ENCODE results near the gene PSMB3.

PSMB3 gene

DNA sequence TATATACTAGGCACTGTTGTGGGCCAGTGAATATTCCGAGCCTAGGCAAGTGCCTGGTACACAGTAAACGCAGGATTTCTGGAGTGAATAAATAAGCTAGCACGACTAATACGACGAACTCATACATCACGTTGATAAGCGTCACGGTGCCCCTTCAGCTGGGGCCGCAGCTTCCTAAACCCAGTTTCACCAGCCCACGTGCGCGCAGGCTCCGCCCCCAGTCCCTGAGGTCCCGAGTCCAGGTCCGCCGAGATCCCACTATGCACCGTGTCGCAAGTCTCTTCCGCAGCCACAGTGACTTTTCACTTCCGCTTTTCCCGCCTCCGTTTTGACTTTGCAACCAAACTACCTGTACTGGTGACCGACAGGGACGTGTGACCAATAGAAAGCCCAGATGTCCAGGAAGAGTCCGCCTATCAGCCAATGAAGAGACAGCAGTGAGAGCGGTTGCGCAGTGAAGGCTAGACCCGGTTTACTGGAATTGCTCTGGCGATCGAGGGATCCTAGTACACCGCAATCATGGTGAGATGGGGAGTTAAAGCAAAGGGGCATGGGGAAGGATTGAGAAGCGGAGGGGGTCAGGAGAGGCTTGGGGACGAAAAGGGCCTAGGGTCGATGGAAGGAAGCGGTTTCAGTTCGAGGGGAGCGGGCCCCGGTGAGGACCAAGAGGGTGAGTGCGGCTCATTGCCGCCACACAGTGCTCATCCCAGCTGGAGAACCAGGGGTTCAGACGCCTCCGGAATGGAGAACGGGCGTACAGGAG is at the start of gene PSMB3:
Gene PSMB3 (plus strand): TSS at position 434 of the 763 bp plus-strand sequence. CDS start 86 bp downstream, at position 520.
- DNase-seq (ENCODE audit: low spot score) = peak; percentile 99

DNA sequence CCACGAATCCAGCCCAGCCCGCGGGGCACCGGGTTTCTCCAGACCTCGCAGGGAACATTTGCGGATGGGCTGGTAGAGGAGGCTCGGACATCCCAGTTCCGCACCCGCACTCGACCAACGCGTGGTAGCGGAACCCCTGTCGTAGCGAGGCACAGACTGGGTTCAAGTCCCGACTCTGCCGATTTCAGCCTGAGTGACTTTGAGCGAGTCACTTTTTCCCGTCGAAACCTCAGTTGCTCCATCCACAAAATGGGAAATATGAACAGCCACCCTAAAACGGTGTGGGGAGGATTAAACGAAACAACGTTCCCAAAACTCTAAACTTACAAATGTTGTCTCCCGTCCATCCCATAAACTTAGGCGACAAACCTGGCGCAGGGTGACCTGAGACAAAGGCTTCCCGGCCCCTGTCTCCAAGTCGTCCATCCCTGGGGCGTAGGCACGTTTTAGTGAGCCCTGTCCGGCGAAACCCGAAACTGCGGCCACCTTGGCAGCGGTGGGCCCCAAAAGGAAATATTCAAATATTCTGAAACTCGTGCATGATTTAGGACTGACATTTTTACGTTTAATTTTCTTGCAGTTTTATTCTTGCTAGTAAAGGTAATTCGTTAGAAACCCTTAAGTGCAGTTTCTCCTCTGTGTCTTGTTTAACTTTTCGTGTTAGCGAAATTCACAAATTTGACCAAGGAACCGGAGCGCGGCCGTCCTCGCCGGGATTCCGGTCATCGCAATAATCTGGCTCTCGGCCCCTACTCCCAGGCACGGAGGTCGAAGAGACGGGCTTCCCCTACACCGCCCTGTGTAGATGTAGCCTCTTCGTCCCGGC is 49.4 kb upstream of the PSMB3 start:
- no peak for DNase-seq (ENCODE audit: low spot score)

- DNase-seq (ENCODE audit: low spot score) = no peak
These were observed 48.6 kb upstream of the PSMB3 start for GRCh38 chr17:38703742-38704605.

DNA sequence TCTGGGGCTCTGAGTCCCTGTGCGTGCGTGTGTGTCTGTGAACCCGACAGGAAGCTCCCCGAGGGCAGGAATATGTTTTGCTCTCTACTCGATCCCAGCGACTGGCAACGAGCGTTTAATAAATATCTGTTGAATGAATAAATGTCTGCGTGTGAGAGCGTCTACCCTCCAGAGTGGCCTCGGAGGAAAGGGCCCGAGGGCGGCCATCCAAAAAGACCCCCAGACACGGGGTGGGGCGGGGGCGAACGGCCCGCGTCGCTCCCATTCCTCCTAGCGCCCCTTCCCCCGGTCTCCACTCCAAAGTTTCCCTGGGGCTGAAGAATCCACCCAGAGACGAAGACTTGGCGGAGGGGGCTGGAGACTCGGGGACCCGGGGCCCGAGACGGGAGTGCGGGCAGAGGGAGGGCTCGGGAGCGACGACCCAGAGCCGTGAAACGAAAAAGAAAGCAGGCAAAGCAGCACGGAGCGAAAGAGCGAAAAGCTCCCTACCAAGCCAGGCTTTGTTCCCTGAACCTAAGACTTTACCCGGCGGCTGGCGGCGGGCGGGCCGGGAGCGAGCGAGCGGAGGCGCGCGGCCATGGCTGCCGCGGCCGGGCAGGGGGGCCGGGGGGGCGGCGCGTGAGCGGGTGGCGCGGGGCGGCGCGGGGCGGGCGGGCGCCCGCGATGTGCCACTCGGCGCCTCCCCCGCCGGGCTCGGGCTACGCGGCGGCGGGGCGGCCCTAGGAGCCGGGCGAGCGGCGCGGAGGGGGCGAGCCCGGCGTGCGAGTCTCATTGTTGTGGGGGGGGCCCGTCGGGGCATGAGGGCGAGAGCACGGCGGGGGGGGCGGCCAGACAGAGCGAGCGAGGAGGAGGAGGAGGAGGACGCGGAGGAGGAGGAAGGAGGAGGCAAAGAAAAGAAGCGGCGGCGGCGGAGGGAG is 47.7 kb upstream of the PSMB3 start, which contains the start of gene MLLT6:
Gene MLLT6 (plus strand): TSS at position 668 of the 917 bp plus-strand sequence. CDS start 360 bp downstream, outside the sequence.
- peak; percentile 77 for DNase-seq (ENCODE audit: low spot score)

DNA sequence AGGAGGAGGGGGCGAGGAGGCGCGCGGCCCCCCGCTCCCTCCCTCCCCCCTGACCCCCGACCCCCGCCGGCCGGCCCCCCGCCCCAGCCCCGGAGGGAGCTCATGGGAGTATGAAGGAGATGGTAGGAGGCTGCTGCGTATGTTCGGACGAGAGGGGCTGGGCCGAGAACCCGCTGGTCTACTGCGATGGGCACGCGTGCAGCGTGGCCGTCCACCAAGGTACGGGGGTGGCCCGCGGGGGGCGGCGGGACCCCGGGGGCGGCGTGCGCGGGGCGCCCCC is 47.1 kb upstream of the PSMB3 start:
- no peak for DNase-seq (ENCODE audit: low spot score)

DNA sequence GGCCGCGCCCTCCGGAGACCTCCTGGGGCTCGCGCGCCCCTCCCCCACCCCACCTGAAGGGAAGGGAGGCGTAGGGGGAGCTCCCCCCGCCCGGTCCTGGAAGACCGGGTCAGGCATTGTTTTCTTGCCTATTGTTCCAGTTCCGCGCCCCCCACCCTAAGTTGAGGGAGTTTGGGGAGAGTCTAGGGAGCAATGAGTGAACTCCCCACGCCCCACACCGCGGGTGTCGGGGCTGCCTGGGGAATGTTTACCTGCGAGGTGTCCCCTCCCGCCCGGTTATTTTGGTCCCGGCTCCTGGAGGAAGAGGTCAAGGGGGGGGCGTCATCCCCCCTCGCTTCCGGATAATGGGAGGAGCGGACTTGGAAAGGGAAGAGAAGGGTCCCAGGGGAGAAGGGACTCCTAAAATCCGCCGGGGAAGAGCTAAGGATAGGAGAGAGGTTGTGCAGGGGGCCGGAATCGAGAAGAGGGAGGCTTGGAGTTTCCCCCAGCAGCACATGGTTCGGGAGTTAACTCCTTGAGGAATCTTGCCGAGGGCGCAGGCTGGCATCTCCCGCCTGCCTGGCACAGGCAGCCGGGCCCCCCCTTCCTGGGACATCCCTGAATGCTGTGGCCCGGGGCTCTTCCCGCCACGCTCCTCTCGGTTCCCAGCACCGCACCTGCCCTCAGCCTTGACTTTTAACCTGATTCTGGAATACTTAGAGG is 46.6 kb upstream of the PSMB3 start:
- DNase-seq (ENCODE audit: low spot score) = no peak

DNA sequence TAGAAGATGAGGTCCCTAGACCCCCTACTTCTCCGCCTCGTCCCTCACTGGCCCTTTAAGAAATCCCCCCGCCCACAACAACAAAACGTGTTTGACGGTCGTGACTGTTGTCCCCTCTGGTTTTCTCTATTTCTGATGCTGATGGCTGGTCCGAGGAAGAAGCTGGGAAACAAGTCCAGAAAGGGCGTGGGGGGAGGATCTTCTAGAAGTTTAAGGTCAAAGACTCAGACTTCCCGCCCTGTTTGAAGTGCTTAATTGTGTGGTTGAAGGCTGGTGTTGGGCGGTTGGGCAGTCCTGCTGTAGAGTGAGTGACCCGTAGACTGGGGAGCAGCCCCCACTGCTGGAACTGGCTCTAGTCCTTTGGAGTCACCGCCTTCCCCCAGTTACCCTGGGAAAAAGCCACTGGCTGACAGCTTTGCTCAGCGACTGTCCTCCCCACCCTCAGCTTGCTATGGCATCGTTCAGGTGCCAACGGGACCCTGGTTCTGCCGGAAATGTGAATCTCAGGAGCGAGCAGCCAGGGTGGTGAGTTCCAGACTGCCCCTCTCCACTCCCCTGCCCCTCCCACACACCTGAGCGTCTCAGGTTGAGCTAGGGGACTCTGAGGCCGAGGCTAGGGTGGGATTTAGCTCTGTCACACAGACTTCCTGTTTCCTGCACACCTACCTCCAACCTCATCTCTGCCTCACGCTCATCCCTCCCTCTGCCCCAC is 45.9 kb upstream of the PSMB3 start:
- DNase-seq (ENCODE audit: low spot score) = no peak

DNA sequence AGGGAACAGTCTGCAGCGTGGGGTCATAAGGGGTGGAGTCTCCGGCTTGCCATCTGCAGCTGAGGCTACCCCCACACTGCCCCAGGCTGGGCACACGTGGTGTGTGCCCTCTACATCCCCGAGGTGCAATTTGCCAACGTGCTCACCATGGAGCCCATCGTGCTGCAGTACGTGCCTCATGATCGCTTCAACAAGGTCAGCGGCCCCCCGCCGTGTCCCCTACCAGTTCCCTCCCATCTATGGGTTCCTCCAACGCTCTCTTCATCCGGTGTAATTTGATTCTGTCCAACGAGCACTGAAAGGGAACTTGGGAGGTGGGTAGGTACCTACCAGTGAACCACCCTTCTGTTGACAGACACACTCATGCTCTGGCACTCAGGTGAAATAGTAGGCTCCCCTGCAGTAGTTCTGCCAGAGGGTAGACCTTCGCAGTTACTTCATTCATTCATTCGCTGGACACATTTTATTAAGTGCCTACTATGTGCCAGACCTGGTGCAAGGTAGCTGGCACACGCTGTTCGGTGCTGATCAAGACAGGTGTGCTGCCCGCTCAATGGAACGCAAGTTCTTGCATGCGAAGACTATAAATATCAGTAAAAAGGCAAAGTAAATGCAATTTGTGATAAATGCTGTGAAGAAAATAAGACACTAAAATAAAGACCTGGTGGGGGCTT is 44.7 kb upstream of the PSMB3 start:
- no peak for DNase-seq (ENCODE audit: low spot score)

GRCh38 chr17:38709104-38709820 is 43.3 kb upstream of the PSMB3 start:
- DNase-seq (ENCODE audit: low spot score) = no peak

DNA sequence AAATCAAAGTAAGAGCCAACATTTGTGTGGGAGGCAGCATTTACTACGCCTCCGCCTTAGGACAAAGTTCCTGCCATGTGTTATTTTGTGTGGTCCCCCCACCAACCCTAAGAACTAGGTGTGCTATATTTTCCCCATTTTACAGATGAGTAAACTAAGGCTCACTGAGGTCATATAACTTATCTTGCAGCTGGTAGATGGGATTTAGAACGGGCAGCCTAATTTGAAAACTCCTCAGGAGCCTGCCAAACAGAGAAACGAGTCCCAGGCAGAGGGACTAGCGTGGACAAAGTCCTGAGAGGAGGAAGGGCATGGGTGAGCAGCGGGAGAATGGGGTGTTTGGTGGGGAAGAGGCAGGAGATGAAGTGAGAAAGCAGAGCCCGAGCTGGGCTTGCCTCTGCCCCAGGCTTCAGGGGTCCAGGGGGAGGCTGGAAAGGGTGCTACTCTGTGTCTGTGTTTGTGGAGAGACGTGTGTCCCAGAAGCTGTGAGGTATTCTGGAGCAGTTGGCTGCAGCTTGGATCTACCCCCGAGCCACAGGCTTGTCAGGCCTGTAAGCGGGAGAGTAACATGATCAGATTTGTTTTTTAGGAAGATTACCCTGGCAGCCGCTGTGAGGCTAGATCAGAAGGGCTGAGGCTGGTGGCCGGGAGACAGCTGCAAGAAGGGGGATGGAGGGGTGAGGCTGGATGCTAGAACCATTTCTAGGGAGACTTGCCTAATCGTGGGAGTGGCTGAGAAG is 42.5 kb upstream of the PSMB3 start:
- DNase-seq (ENCODE audit: low spot score) = no peak

DNA sequence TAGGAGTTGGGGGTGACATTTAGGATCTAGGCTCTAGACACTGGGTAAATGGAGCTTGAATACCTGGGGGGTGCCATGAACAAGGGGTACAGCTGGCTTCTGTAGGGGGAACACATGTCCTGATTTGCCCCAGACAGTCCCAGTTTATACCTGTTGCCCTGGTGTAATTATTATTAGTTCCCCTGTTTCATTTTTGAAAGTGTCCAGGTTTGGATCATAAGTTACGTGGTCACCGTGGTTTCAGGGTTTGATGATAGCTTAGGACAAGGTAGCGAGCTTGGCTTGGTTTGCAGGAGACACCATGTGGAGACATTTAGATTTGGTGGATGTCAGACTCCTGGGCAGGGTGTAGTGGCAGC is 42.0 kb upstream of the PSMB3 start:
- DNase-seq (ENCODE audit: low spot score) = no peak

GRCh38 chr17:38710985-38711384 is 41.6 kb upstream of the PSMB3 start:
- DNase-seq (ENCODE audit: low spot score) = no peak

GRCh38 chr17:38711792-38712571 is 40.6 kb upstream of the PSMB3 start:
- DNase-seq (ENCODE audit: low spot score) = no peak

DNA sequence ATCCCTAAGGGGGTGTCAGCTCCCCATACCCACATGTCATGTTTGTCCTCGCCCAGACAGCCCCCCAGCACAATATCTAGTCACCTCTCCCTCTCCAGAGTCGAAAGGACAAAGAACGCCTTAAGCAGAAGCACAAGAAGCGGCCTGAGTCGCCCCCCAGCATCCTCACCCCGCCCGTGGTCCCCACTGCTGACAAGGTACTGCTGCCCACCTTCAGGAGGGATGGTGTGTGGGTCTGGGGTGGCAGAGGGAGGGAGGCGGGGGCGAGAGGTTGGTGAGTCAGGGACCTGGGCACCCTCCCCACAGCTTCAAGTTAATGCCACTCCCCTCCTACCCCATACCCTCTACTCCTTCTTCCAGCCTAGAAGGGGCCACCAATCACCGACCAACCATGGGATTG is 39.9 kb upstream of the PSMB3 start:
- no peak for DNase-seq (ENCODE audit: low spot score)

GRCh38 chr17:38713456-38714075 is 39.0 kb upstream of the PSMB3 start:
- no peak for DNase-seq (ENCODE audit: low spot score)

- no peak for DNase-seq (ENCODE audit: low spot score)
These were observed 37.2 kb upstream of the PSMB3 start for GRCh38 chr17:38715216-38715943.

All from COLO829 (cell line).